Endothelial cell of umbilical vein (primary cell): Measurements from ENCODE around the gene CTIF. TPM values are rescaled to one million over a fixed set of nuclear protein-coding genes. Genes with fewer than 3 reads are reported as not detected.

ENCODE experiments used
- BruUV-seq: library from RNA; stranded (reverse); fragments of 400-500 nt; replicated peaks from 2 replicates; lab custom pipeline; 2021; lab: Mats Ljungman, UMichigan
- CTCF ChIA-PET: fragments of 300-600, 350-600 bp; sonication (Branson Sonifier 250); formaldehyde crosslinking; loops from one replicate; lab custom pipeline; 2021; ENCODE audit warnings: antibody characterized with exemption, inconsistent platforms; lab: Charles Lee
- POLR2A ChIA-PET: fragments of 300-600, 350-600 bp; sonication (Branson Sonifier 250); formaldehyde crosslinking; loops from one replicate; lab custom pipeline; 2021; ENCODE audit warnings: antibody characterized with exemption, inconsistent platforms; lab: Charles Lee
- DNase-seq: peaks from one replicate; pipeline ENCODE4 v3.0.0-alpha.2; 2011; ENCODE audit warnings: low read depth, low spot score
- FAIRE-seq: peaks from 2 replicates; lab custom pipeline; 2011; peaks lifted over from hg19 to GRCh38; lab: Jason Lieb, UNC
- H2AFZ ChIP-seq: 2 replicates; pipeline ENCODE4 v1.6.0; 2012; ENCODE audit warnings: low read depth, low read length, control low read depth, inconsistent platforms
- H3K27ac ChIP-seq: 2 replicates; pipeline ENCODE4 v1.5.1; 2011; ENCODE audit warnings: low read depth, mild to moderate bottlenecking, control low read depth, low read length, moderate library complexity; ENCODE audit not compliant: insufficient read depth
- H3K27me3 ChIP-seq, 2 experiments: 2 replicates each; pipeline versions ENCODE4 v1.6.0 to v1.6.1; 2011; ENCODE audit warnings: low read length in 2 of 2, mixed read lengths in 1 of 2; ENCODE audit not compliant: control insufficient read depth in 2 of 2, insufficient read depth in 2 of 2
- H3K36me3 ChIP-seq, 2 experiments: 2 replicates in 1 of 2; 3 replicates in 1 of 2; pipeline ENCODE4 v1.5.1; 2011; ENCODE audit warnings: low read length in 2 of 2, mild to moderate bottlenecking in 1 of 2, moderate library complexity in 1 of 2; ENCODE audit not compliant: control insufficient read depth in 2 of 2, insufficient read depth in 2 of 2; ENCODE audit errors: extremely low read depth in 1 of 2
- H3K4me1 ChIP-seq: 3 replicates; pipeline ENCODE4 v1.5.1; 2011; ENCODE audit warnings: mild to moderate bottlenecking, low read length; ENCODE audit not compliant: control insufficient read depth, insufficient read depth; ENCODE audit errors: extremely low read depth
- H3K4me2 ChIP-seq: 2 replicates; pipeline ENCODE4 v1.6.1; 2011; ENCODE audit warnings: low read length, control low read depth, mixed read lengths; ENCODE audit not compliant: insufficient read depth
- H3K4me3 ChIP-seq, 3 experiments: fragments of 200-600 bp in 1 of 3; sonication (generic), shearing (Covaris generic) in 1 of 3; replicated peaks in 1 of 3; 2 replicates each; pipeline ENCODE4 v1.5.1; 2011 to 2016; ENCODE audit warnings: control low read depth in 3 of 3, low read length in 3 of 3, mild to moderate bottlenecking in 2 of 3, inconsistent platforms in 1 of 3, low read depth in 1 of 3, moderate library complexity in 1 of 3; ENCODE audit not compliant: insufficient read depth in 1 of 3
- H3K79me2 ChIP-seq: 2 replicates; pipeline ENCODE4 v1.6.0; 2012; ENCODE audit warnings: low read length, inconsistent platforms; ENCODE audit not compliant: control insufficient read depth, insufficient read depth
- H3K9ac ChIP-seq: replicated peaks from 2 replicates; pipeline ENCODE3; 2011; ENCODE audit warnings: low read length, control low read depth; ENCODE audit not compliant: insufficient read depth; ENCODE audit errors: extremely low read depth
- H3K9me1 ChIP-seq: replicated peaks from 3 replicates; pipeline ENCODE4 v1.6.0; 2011; ENCODE audit warnings: mild to moderate bottlenecking, low read length; ENCODE audit not compliant: control insufficient read depth, insufficient read depth; ENCODE audit errors: extremely low read depth
- H3K9me3 ChIP-seq: replicated peaks from 2 replicates; pipeline ENCODE4 v1.5.1; 2012; ENCODE audit warnings: low read length, inconsistent platforms; ENCODE audit not compliant: control insufficient read depth, insufficient read depth
- H4K20me1 ChIP-seq: replicated peaks from 2 replicates; pipeline ENCODE3; 2011; ENCODE audit warnings: mild to moderate bottlenecking, low read length; ENCODE audit not compliant: control insufficient read depth, insufficient read depth; ENCODE audit errors: extremely low read depth
- EZH2 ChIP-seq: IDR thresholded peaks from 2 replicates; pipeline ENCODE4 v1.6.1; 2012; ENCODE audit warnings: borderline replicate concordance, low read depth, mild to moderate bottlenecking, moderate library complexity, low read length, inconsistent platforms; ENCODE audit not compliant: severe bottlenecking
- FOS ChIP-seq: IDR thresholded peaks from 2 replicates; pipeline ENCODE4 v1.6.1; 2011; ENCODE audit warnings: mild to moderate bottlenecking, low read length, moderate library complexity, borderline replicate concordance; ENCODE audit not compliant: insufficient read depth
- GATA2 ChIP-seq: IDR thresholded peaks from 2 replicates; pipeline ENCODE4 v1.7.0; 2011; ENCODE audit warnings: low read depth, mild to moderate bottlenecking, moderate library complexity, mixed read lengths, low read length; ENCODE audit not compliant: insufficient read length, insufficient read depth
- JUN ChIP-seq: IDR thresholded peaks from 2 replicates; pipeline ENCODE4 v1.6.1; 2011; ENCODE audit warnings: borderline replicate concordance, low read depth; ENCODE audit not compliant: insufficient read length, insufficient read depth
- MYC ChIP-seq: IDR thresholded peaks from one replicate; pipeline ENCODE4 v1.6.1; 2011; ENCODE audit warnings: mild to moderate bottlenecking, low read depth, low read length
- POLR2A ChIP-seq: IDR thresholded peaks from 2 replicates; pipeline ENCODE4 v1.6.1; 2012; ENCODE audit warnings: low read depth, mild to moderate bottlenecking, control low read depth, low read length
- POLR2AphosphoS5 ChIP-seq: IDR thresholded peaks from 2 replicates; pipeline ENCODE4 v1.6.1; 2012; ENCODE audit warnings: low read depth, mild to moderate bottlenecking, control low read depth, low read length, moderate library complexity; ENCODE audit not compliant: insufficient read depth
- dilution Hi-C: fragments of 300-500 bp; cut with MboI; formaldehyde crosslinking; loops from one replicate; pipeline ENCODE4 v1.15.0; 2019; ENCODE audit warnings: low sequenced_read_pairs; ENCODE audit not compliant: extremely low pct_ligation_motif_present
- intact Hi-C: fragments of 100-400 bp; cut with micrococcal nuclease; formaldehyde crosslinking; loops from one replicate; pipeline ENCODE4 v1.10.0; 2022
- polyA plus RNA-seq, 4 experiments: library from polyadenylated mRNA; depleted of rRNA in 3 of 4; stranded (reverse) in 3 of 4; unstranded in 1 of 4; fragments of >200 nt; gene quantifications; 2 replicates each; pipeline versions ENCODE4 v1.2.1 to v1.2.3, GENCODE V29; 2011 to 2012; ENCODE audit warnings: missing spikeins in 1 of 4
- total RNA-seq: library from RNA; stranded (reverse); gene quantifications from 2 replicates; pipeline ENCODE4 v1.2.3, GENCODE V29; 2021
- TF ChIP-seq, protein P1 (sequence below), 2 donors: IDR thresholded peaks; 1 replicate in 1 of 2; 2 replicates in 1 of 2; pipeline ENCODE4 v1.5.1; 2011; ENCODE audit warnings: low read length in 2 of 2, mild to moderate bottlenecking in 2 of 2, moderate library complexity in 2 of 2, control low read depth in 1 of 2, inconsistent platforms in 1 of 2, low read depth in 1 of 2; ENCODE audit not compliant: insufficient read depth in 1 of 2; ENCODE audit errors: extremely low read depth in 1 of 2
- TF ChIP-seq, protein P2 (sequence below): IDR thresholded peaks from 2 replicates; pipeline ENCODE4 v1.6.1; 2011; ENCODE audit not compliant: insufficient read depth, insufficient read length

Gene CTIF
- total and polyA plus RNA-seq, 2 donors (not counting 3 experiments of a cell fraction or from before 2014, with no cell fraction given): 20.9 to 57.7 TPM

DNA sequence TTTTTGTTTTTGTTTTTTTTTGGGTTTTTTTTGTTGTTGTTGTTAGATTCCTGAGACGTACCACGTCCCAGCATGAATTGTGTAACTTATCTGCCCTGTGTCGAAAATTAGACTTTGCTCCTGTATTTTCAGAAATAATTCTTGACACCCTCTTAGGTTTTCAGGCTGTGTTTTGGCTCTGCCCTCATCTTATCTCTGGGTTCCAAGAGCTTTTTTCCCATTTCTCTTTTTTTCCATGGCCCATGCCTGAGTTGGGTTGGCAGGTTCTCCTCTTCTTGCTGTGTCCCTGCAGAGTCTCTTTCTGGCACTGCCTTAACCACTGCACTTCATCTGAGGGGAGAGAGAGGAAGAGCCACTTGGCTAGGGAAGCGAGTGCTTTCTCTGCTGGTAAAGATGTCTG lies 42.4 kb downstream of the CTIF start:
- Histone ChIP-seq H3K9me1 (no peaks in the 10 kb centered on the region), H2AFZ (no peak overlapping the region), H3K27me3 (no peaks in the 10 kb centered on the region), H3K9me3 (no peaks in the 10 kb centered on the region), H3K4me3 (no peak overlapping the region), H4K20me1 (no peaks in the 10 kb centered on the region), H3K36me3 (no peaks in the 10 kb centered on the region), H3K4me2 (no peak overlapping the region), H3K4me1 (no peaks in the 10 kb centered on the region), H3K9ac (no peak overlapping the region), H3K79me2 (peaks cover 13% of the 10 kb centered on the region), H3K27ac (no peak overlapping the region)
- ChIA-PET POLR2A (no interaction called here), CTCF (interaction anchor here (0.6 kb wide), 1 partner anchor 21 kb away, joined by 3 read pairs; no protein-coding TSS in a partner anchor)
- dilution Hi-C loops (no loop called here), intact Hi-C loops (no loop called here)
- DNase-seq: no peak
- TF ChIP-seq POLR2A: no peak
- TF ChIP-seq FOS: no peak
- TF ChIP-seq POLR2AphosphoS5: no peak
- TF ChIP-seq MYC: no peak
- no peak for TF ChIP-seq GATA2
- no peak for TF ChIP-seq EZH2
- TF ChIP-seq JUN: no peak
- TF ChIP-seq, protein P1, sequence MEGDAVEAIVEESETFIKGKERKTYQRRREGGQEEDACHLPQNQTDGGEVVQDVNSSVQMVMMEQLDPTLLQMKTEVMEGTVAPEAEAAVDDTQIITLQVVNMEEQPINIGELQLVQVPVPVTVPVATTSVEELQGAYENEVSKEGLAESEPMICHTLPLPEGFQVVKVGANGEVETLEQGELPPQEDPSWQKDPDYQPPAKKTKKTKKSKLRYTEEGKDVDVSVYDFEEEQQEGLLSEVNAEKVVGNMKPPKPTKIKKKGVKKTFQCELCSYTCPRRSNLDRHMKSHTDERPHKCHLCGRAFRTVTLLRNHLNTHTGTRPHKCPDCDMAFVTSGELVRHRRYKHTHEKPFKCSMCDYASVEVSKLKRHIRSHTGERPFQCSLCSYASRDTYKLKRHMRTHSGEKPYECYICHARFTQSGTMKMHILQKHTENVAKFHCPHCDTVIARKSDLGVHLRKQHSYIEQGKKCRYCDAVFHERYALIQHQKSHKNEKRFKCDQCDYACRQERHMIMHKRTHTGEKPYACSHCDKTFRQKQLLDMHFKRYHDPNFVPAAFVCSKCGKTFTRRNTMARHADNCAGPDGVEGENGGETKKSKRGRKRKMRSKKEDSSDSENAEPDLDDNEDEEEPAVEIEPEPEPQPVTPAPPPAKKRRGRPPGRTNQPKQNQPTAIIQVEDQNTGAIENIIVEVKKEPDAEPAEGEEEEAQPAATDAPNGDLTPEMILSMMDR (IDR thresholded peaks at IDR 0.05; ENCODE audit: extremely low read depth in 1 of 2, insufficient read depth in 1 of 2, low read depth in 1 of 2, low read length in 2 of 2): no peak
- TF ChIP-seq, protein P2, sequence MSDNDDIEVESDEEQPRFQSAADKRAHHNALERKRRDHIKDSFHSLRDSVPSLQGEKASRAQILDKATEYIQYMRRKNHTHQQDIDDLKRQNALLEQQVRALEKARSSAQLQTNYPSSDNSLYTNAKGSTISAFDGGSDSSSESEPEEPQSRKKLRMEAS: no peak
- BruUV-seq: no TSS peak
- no peak for FAIRE-seq
